DOHH2 (cell line): ENCODE data around the gene PTH.

Experiments
- EZH2phosphoT487 ChIP-seq: fragments of 200-600 bp; sonication (generic); IDR thresholded peaks from 2 replicates; pipeline ENCODE4 v1.6.1; 2017; ENCODE audit warnings: borderline replicate concordance, mild to moderate bottlenecking, antibody characterized with exemption, low read length, moderate library complexity, mixed read lengths
- TF ChIP-seq, protein P1 (sequence below): fragments of 200-600 bp; sonication (generic); IDR thresholded peaks from one replicate; pipeline ENCODE4 v1.5.1; 2014; ENCODE audit warnings: antibody characterized with exemption, mild to moderate bottlenecking, low read depth, low read length; ENCODE audit not compliant: poor library complexity, severe bottlenecking

DNA sequence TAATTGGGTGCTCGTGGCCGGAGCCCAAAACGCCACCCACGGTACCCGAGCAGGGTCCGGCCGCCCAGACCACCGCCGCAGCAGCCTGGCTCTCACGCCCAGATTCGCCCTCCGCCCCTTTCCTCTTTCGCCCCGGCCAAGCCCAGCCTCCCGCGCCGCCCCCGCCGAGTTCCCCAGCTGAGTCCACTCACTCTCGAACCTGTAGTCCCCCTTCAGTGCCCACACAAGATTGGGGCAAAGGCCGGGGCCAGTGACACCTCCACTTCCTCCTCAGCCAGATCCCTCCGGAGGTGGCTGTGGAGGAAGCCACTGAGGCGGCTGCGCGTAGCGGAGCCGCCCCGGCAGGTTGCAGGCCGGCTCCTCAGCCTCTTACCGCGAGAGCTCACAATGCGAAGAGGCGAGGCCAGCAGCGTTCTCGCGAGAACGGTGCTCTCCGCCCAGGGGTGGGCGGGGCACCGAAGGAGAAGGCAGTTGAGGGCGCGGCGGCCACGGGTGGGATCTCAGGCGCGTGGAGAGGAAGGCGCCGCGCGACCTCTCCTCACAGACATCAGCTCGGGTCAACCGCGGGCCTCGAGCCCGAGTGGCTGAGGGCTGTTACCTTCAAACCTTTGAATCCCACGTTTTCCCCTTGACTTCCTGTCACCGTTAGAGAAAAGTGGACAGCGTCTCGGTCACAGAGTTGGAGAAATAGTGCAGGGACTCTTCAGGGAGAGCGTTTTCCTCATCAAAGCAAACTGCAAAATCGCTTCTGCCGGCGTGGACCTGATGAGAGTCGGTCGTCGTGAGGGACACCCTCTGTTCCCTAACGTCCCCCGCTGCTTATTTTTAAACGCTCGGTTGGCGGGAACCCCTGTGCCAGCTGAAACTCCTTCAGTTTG lies 32.7 kb downstream of the PTH start, which contains the start of gene BTBD10:
- TF ChIP-seq, protein P1, sequence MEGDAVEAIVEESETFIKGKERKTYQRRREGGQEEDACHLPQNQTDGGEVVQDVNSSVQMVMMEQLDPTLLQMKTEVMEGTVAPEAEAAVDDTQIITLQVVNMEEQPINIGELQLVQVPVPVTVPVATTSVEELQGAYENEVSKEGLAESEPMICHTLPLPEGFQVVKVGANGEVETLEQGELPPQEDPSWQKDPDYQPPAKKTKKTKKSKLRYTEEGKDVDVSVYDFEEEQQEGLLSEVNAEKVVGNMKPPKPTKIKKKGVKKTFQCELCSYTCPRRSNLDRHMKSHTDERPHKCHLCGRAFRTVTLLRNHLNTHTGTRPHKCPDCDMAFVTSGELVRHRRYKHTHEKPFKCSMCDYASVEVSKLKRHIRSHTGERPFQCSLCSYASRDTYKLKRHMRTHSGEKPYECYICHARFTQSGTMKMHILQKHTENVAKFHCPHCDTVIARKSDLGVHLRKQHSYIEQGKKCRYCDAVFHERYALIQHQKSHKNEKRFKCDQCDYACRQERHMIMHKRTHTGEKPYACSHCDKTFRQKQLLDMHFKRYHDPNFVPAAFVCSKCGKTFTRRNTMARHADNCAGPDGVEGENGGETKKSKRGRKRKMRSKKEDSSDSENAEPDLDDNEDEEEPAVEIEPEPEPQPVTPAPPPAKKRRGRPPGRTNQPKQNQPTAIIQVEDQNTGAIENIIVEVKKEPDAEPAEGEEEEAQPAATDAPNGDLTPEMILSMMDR = no peak
- no peak for TF ChIP-seq EZH2phosphoT487
